LNCaP clone FGC (cell line): ENCODE data around the gene MND1.

Source experiments
- DNase-seq: peaks from one replicate; pipeline ENCODE4 v3.0.0-alpha.2; 2011; ENCODE audit warnings: low read depth
- H3K4me3 ChIP-seq: 2 replicates; pipeline ENCODE4 v1.5.1; 2011; ENCODE audit warnings: mild to moderate bottlenecking, low read depth, low read length, control low read depth
- TF ChIP-seq, protein P1 (sequence below): IDR thresholded peaks from 2 replicates; pipeline ENCODE4 v1.5.1; 2012; ENCODE audit warnings: mild to moderate bottlenecking; ENCODE audit not compliant: control insufficient read depth, insufficient read depth; ENCODE audit errors: extremely low read depth

The MND1 gene

DNA sequence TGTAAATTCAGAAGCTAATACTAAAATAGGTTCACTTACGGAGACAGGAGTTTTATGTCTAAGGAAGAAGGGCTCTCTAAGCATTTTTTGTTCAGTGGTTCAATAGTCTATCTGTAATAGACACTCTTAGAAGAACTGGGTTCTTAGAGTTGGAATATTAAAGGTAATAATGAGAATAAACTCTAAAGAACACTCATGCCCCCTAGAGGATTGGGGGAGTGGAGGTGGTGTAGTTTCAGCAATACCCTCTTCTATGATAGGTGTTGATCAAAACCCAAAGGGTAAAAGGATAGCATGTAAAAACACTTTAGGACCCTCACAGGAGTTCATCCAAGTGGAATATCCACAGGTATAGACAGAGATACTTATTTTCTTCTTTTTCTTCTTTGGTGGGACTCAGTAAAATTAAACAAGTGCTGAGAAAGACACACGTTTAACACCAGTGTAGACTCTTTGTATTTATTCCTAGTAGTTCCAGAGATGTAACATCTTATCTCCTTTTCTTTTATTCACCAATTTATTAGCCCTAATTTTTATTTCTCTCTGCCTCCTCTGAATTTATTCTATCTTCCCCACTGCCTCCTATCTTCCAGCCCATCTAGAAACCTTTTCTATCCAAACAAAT is 25.7 kb upstream of the MND1 start:
- peak; percentile 40 for DNase-seq
- TF ChIP-seq, protein P1, sequence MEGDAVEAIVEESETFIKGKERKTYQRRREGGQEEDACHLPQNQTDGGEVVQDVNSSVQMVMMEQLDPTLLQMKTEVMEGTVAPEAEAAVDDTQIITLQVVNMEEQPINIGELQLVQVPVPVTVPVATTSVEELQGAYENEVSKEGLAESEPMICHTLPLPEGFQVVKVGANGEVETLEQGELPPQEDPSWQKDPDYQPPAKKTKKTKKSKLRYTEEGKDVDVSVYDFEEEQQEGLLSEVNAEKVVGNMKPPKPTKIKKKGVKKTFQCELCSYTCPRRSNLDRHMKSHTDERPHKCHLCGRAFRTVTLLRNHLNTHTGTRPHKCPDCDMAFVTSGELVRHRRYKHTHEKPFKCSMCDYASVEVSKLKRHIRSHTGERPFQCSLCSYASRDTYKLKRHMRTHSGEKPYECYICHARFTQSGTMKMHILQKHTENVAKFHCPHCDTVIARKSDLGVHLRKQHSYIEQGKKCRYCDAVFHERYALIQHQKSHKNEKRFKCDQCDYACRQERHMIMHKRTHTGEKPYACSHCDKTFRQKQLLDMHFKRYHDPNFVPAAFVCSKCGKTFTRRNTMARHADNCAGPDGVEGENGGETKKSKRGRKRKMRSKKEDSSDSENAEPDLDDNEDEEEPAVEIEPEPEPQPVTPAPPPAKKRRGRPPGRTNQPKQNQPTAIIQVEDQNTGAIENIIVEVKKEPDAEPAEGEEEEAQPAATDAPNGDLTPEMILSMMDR = peak; percentile 82
- H3K4me3 ChIP-seq = no peak overlapping the region

DNA sequence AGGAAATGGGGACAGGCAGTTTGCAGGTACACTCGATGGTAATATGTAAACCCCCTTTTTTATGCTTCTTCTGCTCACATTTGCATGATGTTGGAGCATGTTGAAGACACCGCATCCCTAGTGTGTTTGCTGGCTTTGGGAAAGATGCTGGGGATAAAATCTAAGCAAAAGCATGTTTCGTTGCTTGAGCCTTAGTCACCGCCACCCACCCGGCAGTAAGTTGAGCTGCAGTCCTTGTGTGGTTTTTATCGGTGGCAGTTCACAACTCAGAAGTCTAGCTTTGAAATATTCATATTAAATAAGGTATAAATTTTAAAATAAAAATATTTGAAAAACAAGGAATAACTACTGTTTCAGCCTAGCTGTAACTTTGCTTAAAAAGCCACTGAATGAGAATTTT is 21.7 kb upstream of the MND1 start:
- H3K4me3 ChIP-seq = no peak overlapping the region
- TF ChIP-seq, protein P1 = no peak
- no peak for DNase-seq

DNA sequence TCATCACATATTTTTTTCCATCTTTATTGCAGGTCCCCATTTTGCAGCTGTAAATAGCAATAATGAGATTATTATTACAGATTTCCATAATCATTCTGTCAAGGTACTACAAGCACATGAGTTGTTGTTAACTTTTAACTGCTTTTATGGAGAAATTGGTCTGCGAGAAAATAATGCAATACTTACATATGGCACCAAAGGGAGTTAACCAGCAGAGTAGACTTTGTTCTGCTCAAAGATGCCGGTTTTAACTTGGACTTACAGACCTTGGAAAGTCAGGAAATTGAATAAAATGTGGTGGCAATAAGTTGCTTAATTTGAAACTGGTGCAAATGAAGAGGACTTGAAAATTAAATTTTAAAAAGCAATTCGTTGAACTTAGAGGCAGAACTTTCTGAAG is 20.4 kb upstream of the MND1 start:
- no peak for DNase-seq
- no peak overlapping the region for H3K4me3 ChIP-seq
- TF ChIP-seq, protein P1 = no peak

DNA sequence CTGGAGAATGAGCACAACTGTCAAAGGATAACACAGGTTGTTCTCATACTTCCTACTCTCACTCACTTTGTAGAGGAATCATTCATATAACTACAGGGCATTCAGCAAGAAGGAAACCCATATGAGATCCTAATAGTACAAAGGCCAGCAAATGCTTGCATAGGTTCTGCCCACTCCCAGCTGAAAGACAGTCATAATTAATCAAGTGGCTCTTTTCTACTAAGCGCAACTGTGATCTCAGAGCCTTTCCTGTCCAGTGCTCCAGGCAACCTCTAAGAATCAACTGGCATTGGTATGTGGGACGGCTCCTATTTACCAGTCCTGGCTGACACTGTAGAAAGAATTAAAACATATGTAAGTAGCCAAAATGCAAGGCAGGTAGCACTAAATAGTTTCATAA is 18.9 kb upstream of the MND1 start:
- TF ChIP-seq, protein P1 = no peak
- no peak overlapping the region for H3K4me3 ChIP-seq
- DNase-seq = no peak

DNA sequence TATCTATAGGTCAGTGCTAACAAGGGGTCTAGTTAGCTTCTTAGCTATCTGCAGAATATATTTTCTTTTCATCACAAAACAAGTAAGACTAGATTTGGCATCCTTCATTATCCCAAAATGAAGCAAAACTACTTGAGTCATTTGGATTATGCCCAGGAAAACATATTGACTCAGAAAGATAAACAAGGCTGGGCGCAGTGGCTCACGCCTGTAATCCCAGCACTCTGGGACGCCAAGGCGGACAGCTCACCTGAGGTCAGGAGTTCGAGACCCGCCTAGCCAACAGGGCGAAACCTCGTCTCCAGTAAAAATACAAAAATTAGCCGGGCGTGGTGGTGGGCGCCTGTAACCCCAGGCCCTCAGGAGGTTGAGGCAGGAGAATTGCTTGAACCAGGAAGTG is 18.0 kb upstream of the MND1 start:
- TF ChIP-seq, protein P1 = no peak
- no peak for DNase-seq
- no peak overlapping the region for H3K4me3 ChIP-seq

DNA sequence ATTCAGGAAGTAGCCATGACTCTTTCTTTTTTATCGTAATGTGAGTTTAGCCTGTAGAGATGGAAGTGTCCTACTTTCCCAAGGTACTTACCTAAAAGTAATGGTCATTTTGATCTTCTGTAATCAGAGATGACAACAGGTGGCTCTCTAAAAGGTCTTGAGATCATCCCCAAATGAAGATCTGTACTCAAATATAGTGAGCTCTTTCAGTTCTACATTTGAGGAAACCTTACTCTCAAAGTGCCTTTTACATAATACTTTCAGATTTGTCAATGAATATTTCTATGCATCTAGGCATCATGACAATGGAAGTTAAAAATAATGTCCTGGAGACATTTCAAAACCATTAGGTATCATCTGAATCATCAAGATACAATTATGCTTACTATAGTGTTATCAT is 17.2 kb upstream of the MND1 start:
- TF ChIP-seq, protein P1 = no peak
- no peak overlapping the region for H3K4me3 ChIP-seq
- DNase-seq = no peak

DNA sequence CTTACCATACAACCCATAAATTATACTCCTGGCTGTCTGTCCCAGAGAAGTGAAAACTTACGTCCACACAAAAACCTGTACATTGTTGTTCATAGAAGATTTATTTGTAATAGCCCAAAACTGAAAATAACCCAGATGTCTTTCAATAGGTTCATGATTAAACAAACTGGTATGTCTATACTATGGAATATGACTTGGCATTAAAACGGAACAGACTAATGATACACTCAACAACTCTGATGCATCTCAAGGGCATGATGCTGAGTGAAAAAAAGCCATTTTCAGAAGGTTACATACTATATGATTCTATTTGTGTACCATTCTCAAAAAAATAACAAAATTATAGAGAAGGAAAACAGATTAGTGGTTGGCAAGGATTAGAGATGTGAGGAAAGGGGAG is 11.6 kb upstream of the MND1 start:
- no peak for DNase-seq
- TF ChIP-seq, protein P1 = no peak
- no peak overlapping the region for H3K4me3 ChIP-seq
